Medulla oblongata (tissue), 1 donor: ENCODE data around the gene NT5M.
A peak's percentile ranks its signal among the peaks of the same experiment; 100 is the strongest.
"Not testable (repeated sequence)": the region's sequence is repeated elsewhere in the genome, so short reads cannot be mapped to it uniquely, and the experiment has no call there.

Source experiments
- DNase-seq: peaks from one replicate; pipeline ENCODE4 v3.0.0-alpha.2; 2015; ENCODE audit errors: extremely low spot score

The NT5M gene

GRCh38 chr17:17303010-17303846 lies at the start of gene NT5M:
Gene NT5M (plus strand): TSS chr17:17303373. CDS start chr17:17303551, 178 bp downstream.
- DNase-seq: peak; percentile 83

DNA sequence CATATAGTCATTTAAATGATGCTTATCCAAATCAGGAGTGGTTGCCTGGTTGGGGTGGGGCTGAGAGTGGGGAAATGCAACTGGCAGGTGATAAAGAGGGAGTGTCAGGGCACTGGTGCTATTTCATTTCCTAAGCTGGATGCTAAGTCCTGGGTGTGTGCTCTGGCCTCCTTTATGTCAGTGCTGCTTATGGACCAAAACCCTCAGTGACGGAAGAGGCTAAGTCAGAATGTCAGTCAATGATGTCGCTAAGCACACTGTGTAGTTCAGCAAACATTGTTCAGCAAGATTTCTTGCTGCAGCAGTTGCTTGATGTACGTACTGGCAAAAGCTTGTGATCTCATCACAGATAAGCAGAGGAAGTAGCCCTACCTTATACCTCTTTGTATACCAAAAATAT lies 49.8 kb upstream of the NT5M start:
- no peak for DNase-seq

- DNase-seq: no peak
These were observed 49.1 kb upstream of the NT5M start for GRCh38 chr17:17254036-17254435.

- not testable (repeated sequence) for DNase-seq
These were observed 47.5 kb upstream of the NT5M start for GRCh38 chr17:17255689-17256088.

DNA sequence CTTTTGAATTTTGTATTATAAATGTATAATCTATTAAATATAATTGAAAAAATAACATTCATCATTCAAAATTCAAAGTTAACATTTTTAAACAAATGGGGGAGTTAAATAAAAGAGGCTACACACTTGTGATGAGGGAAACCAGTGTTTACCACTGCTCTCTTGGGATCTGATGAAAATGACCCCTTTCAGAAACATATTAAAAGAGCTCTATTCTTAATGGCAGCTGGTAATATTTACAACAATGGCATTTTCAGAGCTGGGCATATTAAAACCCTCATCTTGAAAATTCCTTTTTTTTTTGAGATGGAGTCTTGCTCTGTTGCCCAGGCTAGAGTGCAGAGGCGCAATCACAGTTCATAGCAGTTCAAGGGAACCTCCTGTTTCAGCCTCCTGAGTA lies 46.9 kb upstream of the NT5M start:
- DNase-seq: no peak

- no peak for DNase-seq
These were observed 45.2 kb upstream of the NT5M start for GRCh38 chr17:17258011-17258410.

GRCh38 chr17:17258998-17259397 lies 44.2 kb upstream of the NT5M start:
- DNase-seq: peak; percentile 75

DNA sequence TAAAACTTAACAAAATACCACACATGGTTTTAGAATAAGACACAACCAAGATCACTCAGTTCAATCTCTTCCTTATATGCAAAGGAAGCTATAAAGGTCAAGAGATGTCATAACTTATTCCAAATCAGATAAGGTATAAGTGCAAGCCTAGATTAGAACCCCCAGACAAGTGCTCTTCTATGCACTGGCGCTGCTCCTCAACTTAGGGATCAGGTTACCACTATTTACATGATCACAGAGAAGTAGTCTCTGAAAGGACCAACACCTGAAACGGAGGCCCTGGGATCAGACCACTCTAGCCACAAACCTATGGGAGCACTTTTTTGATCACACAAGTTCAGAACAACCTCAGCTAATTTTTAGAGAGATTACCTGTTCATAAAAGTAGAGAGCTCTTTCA lies 38.7 kb upstream of the NT5M start:
- DNase-seq: no peak

DNA sequence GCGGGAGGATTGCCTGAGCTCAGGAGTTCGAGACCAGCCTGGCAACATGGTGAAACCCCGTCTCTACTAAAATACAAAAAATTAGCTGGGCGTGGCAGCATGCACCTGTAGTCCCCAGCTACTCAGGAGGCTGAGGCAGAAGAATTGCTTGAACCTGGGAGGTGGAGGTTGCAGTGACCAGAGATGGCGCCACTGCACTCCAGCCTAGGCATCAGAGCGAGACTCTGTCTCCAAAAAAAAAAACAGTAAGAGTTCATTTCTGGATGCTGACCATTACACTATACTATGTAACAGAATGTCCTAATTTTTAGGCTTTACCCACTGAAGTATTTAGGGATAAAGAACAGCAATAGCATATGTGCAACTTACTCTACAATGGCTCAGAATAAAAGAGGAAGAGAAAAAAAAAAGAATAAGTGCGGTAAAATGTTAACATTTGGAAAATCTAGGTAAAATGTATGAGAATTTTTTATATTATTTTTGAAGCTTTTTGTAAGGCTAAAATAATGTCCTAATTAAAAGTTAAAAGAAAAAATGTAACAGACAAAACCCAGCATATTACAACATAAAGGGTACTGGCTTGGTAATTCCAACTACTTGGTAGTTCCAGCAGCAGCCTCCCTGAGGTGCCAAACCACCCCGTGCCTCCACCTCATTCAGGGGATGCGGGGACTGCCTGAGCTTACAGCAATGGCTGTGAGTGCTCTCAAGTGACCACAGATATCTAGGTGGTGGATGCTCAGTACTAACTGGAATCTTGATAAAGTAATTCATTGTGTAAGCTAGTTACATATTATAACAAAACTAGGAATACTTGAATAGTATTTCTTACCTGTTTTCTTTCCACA lies 33.0 kb upstream of the NT5M start:
- DNase-seq: no peak

DNA sequence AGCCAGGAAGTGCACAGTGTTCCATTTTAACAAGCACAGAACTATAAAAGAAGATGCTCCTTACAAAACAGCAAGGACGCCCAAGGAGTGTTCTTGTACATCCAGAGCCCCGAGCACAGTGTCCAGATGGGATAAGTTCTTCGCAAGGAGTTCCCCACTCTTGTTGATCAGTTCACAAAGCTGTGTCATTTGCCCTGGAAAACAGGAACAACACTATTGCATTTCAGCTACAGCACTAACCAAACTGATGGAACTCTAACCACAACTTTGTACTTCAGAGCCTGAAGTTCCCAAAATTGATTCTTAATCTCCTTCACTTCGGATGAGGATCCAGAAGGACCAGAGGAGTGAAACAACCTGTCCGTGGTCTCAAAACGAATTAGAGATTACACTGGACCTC lies 27.2 kb upstream of the NT5M start:
- DNase-seq: peak; percentile 42

- not testable (repeated sequence) for DNase-seq
These were observed 25.7 kb upstream of the NT5M start for GRCh38 chr17:17277431-17277830.

- DNase-seq: no peak
These were observed 23.9 kb upstream of the NT5M start for GRCh38 chr17:17279316-17279715.

DNA sequence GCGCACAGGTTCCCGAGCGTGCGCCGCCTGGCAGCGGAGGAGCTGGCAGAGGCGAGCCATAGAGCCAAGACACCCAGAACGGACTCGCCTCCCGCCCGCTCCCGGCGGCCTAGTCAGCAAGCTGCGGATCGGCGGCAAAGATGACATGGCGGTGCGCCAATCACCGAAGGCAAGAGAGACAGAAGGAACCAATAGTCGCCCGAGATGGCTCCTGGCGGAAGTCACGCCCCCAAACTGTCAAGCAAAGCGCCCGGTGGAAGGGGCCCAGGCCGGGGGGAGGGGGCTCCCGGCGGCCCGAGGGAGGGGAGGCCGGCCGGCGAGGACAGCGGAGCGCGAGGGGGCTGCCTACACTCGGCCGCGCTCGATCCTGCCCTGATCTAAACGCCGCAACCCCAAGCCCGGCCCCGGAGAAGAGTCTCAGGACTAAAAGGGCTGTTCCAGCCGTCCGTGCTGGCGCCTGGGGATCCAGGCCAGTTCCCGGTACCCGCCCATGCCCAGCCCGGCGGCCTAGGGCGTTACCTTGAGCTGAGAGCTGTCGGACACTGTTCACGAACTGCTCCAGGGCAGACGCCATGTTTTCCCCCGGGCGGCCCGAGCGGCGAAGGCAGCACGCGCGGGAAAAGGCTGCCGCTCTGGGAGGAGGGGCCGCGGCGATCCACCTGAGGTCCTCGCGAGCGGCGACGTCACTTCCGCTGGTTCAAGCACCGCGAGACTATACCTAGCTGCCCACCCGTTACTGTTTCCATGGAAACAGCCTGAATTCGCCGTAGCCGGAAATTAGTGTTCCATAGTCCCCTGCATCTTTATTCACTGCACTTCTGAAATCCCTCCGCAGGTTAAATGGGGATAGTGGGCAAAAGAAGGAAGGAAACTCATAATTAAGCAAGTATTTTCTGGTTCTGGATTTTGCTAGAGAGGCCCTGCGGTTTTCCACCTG lies 22.3 kb upstream of the NT5M start, which contains the start of gene COPS3:
Gene COPS3, minus strand, starts transcription at position 634 of the 937 bp plus-strand sequence. Its CDS starts 60 bp downstream, at position 574.
- DNase-seq: peak; percentile 99

- no peak for DNase-seq
These were observed 17.2 kb upstream of the NT5M start for GRCh38 chr17:17285951-17286350.

DNA sequence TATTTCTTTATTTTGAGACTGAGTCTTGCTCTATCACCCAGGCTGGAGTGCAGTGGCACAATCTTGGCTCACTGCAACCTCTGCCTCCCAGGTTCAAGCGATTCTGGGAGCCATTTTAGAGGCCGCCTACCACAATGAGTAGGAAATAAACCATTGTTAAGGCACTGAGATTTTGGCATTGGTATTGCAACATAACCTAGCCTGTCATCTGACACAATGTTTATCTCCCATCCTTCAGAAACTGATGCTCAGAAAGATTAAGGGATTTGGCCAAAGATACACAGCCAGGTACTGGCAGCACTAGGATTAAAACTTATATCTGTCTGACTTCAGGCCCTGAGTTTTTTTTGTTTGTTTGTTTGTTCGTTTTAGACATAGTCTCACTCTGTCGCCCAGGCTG lies 14.1 kb upstream of the NT5M start:
- DNase-seq: no peak

GRCh38 chr17:17289701-17290100 lies 13.5 kb upstream of the NT5M start:
- DNase-seq: no peak

GRCh38 chr17:17295141-17295540 lies 8.0 kb upstream of the NT5M start:
- no peak for DNase-seq

GRCh38 chr17:17297217-17297616 lies 6.0 kb upstream of the NT5M start:
- no peak for DNase-seq

- DNase-seq: no peak
These were observed 5.1 kb upstream of the NT5M start for GRCh38 chr17:17298108-17298507.

DNA sequence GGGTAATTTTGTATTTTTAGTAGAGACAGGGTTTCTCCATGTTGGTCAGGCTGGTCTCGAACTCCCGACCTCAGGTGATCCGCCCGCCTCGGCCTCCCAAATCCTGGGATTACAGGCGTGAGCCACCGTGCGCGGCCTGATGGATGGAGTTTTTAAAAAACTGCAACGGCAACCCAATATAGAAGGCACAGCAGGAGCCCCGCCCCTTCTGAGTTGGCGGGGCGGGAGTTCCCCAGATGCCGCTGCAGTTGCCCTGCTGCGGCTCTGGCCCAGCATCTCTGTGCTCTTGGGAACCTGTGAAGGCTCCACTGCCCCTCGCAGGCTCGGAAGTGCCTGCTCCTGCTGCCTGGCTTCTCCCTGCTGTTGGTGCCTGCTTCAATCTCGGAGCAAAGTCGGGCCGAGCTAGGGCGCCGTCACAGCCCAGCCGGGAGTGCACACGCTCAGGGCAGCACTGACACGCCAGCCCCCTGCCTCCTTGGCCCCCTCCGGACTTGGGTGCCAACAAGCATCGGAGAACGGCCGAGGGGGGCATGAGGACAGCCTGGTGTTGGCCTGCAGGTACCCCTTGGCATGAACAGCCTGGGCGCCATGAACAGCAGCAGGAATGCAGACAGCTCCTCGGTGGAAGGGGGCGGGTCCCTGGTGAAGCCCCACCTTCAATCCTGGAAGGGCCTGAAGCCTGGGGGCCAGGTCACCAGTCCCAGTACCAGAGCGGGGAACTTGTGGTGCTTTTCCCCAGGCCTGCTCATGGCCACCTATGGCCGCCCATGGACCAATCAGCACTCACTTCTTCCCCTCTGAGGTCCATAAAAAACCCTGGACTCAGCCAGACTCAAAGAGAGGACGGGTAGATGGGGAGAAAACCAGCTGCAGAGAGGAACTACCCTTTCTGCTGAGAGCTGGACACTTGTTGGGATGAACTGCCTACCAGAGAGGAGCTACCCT lies 2.3 kb upstream of the NT5M start:
- DNase-seq: no peak
